CD4-positive, alpha-beta T cell (primary cell): ENCODE data around the gene CLDN6. TPM values are rescaled to one million over a fixed set of nuclear protein-coding genes. Genes with fewer than 3 reads are reported as not detected.
A peak's percentile ranks its signal among the peaks of the same experiment; 100 is the strongest.

Experiments used
- ATAC-seq: fragments of 200-7000 bp; cut with Tn5 transposase; one replicate; pipeline ENCODE4 v1.10.0; 2022; ENCODE audit warnings: mild to moderate bottlenecking; ENCODE audit not compliant: poor library complexity
- CTCF ChIA-PET: fragments of 350-600 bp; sonication (Branson Sonifier 250); formaldehyde crosslinking; loops from one replicate; lab custom pipeline; 2021; ENCODE audit warnings: antibody characterized with exemption, inconsistent platforms; lab: Charles Lee
- POLR2A ChIA-PET: fragments of 350-600 bp; sonication (Branson Sonifier 250); formaldehyde crosslinking; loops from one replicate; lab custom pipeline; 2021; ENCODE audit warnings: antibody characterized with exemption, inconsistent platforms; lab: Charles Lee
- DNase-seq, 14 experiments: peaks; one replicate each; pipeline ENCODE4 v3.0.0-alpha.2; 2013 to 2020; ENCODE audit warnings: mixed read lengths in 2 of 14
- H3K27ac ChIP-seq, 2 donors: one replicate each; pipeline versions ENCODE4 v1.5.1 to v1.7.0; 2013; ENCODE audit warnings: low read length in 2 of 2, low read depth in 1 of 2, mild to moderate bottlenecking in 1 of 2
- H3K27me3 ChIP-seq, 2 experiments: 1 replicate in 1 of 2; 2 replicates in 1 of 2; pipeline versions ENCODE4 v1.6.1 to v1.7.0; 2013; ENCODE audit warnings: low read length in 2 of 2, control low read depth in 1 of 2, mild to moderate bottlenecking in 1 of 2, moderate library complexity in 1 of 2; ENCODE audit not compliant: insufficient read depth in 2 of 2, control insufficient read depth in 1 of 2
- H3K36me3 ChIP-seq: one replicate; pipeline ENCODE4 v1.6.1; 2013; ENCODE audit warnings: low read length, control low read depth; ENCODE audit not compliant: insufficient read depth
- H3K4me1 ChIP-seq: one replicate; pipeline ENCODE4 v1.6.1; 2013; ENCODE audit warnings: low read length, control low read depth; ENCODE audit not compliant: insufficient read depth
- H3K4me3 ChIP-seq: one replicate; pipeline ENCODE4 v1.5.1; 2013; ENCODE audit warnings: mild to moderate bottlenecking, low read length, moderate library complexity
- H3K9me3 ChIP-seq, 2 experiments: 1 replicate in 1 of 2; 2 replicates in 1 of 2; pipeline versions ENCODE4 v1.6.1 to v1.7.0; 2013; ENCODE audit warnings: low read length in 2 of 2, mild to moderate bottlenecking in 2 of 2, control low read depth in 1 of 2, moderate library complexity in 1 of 2; ENCODE audit not compliant: control insufficient read depth in 1 of 2, insufficient read depth in 1 of 2
- H3K27ac Mint-ChIP-seq: one replicate; pipeline ENCODE4 v1.8.0; 2020; ENCODE audit warnings: mixed read lengths
- H3K27me3 Mint-ChIP-seq: one replicate; pipeline ENCODE4 v1.8.0; 2021; ENCODE audit warnings: mixed read lengths
- H3K36me3 Mint-ChIP-seq: one replicate; pipeline ENCODE4 v1.8.0; 2021; ENCODE audit warnings: low read depth, mixed read lengths
- H3K4me1 Mint-ChIP-seq: one replicate; pipeline ENCODE4 v1.8.0; 2021; ENCODE audit warnings: low read depth, mixed read lengths
- H3K4me3 Mint-ChIP-seq: one replicate; pipeline ENCODE4 v1.8.0; 2020; ENCODE audit warnings: mild to moderate bottlenecking, mixed read lengths
- H3K9me3 Mint-ChIP-seq: one replicate; pipeline ENCODE4 v1.8.0; 2020; ENCODE audit warnings: mixed read lengths
- intact Hi-C, 2 experiments: fragments of 100-400 bp; cut with DNase I in 1 of 2; cut with micrococcal nuclease in 1 of 2; formaldehyde crosslinking; loops; one replicate each; pipeline versions ENCODE4 v1.15.1 to v1.9.0; 2023 to 2025; cut with DNase I, micrococcal nuclease
- total RNA-seq, 174 experiments: library from RNA in 2 of 174; stranded (reverse) in 2 of 174; gene quantifications; one replicate each; pipeline ENCODE4 v1.2.3 and lab custom pipeline; 2021 to 2026
- TF ChIP-seq, protein P1 (sequence below): fragments of 200-600 bp; IDR thresholded peaks from one replicate; pipeline ENCODE4 v1.8.0; 2022; ENCODE audit warnings: antibody characterized with exemption, mild to moderate bottlenecking

Gene CLDN6
- total RNA-seq, 2 experiments from 2014 or later: not detected

DNA sequence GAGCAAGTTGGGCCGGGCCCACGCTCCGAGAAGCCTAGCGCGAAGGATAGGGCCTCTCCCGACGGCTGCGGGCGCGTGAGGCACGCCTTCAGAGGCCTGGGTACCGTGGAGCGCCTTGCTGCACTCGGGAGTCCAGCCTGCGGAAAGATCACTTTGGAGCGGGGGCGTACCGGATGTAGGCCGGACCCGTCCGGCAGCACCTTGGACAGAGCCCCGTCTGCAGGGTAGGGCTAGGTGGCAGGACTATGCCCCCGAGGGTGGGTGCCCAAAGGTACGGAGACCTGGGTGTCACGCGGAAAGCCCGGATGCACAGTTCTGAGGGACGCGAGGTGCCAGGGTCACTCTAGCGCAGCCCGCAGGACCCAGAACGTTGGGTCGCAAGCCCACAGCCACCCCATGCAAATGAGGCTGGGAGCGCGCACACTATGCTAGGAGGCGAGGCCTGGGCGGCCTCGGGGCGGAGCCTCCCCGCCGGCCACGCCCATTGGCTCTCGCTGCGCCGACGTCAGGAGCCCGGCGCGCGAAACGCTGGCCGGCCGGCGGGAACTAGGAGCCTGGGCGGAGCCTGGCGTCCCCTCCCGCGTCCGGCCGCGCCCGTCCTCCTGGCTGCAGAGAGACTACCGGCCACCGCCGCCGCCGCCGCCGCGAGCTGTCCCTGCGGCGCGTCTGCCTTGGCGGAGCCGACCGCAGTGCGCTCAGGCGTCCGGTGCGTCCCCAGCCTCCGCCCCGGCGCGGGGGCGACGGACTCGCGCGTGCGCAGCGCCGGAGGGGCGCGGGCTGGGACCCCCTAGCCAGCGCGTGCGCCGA, 49.0 kb downstream of the CLDN6 start, which contains the start of gene PAQR4:
PAQR4 (plus strand) TSS at position 611 of the 807 bp plus-strand sequence. CDS start 327 bp downstream, outside the sequence.
- DNase-seq (peak; percentile 44 to 91 (median 66)), ATAC-seq (peak; percentile 69)
- POLR2A ChIA-PET: interaction anchor here (1.0 to 5.0 kb wide), 2 partner anchors 12 to 57 kb away, joined by 3 to 22 read pairs; partner anchors contain the start of genes FLYWCH1 and PKMYT1
- intact Hi-C loops: loop anchor here in 1 of 2 experiments (1.0 kb wide), 1 partner anchor 11 kb away; the partner anchor contains the start of gene PKMYT1
- CTCF ChIA-PET: interaction anchor here (1.3 kb wide), 1 partner anchor 14 kb away, joined by 4 read pairs; no protein-coding TSS in a partner anchor
- Mint-ChIP-seq H3K36me3 (no peaks in the 10 kb centered on the region), H3K27me3 (peaks cover 37% of the 10 kb centered on the region), H3K9me3 (no peaks in the 10 kb centered on the region), H3K27ac (no peak within 1 kb of the TSS), H3K4me1 (peaks cover 27% of the 10 kb centered on the region), H3K4me3 (peak within 1 kb of the TSS; percentile 81)
- Histone ChIP-seq H3K9me3 (peaks cover 0 to 28% of the 10 kb centered on the region in 2 experiments), H3K27ac (no peak within 1 kb of the TSS), H3K4me3 (peak within 1 kb of the TSS; percentile 56), H3K27me3 (peaks cover 35 to 46% of the 10 kb centered on the region in 2 experiments), H3K36me3 (no peaks in the 10 kb centered on the region), H3K4me1 (peaks cover 63% of the 10 kb centered on the region)
- TF ChIP-seq, protein P1, sequence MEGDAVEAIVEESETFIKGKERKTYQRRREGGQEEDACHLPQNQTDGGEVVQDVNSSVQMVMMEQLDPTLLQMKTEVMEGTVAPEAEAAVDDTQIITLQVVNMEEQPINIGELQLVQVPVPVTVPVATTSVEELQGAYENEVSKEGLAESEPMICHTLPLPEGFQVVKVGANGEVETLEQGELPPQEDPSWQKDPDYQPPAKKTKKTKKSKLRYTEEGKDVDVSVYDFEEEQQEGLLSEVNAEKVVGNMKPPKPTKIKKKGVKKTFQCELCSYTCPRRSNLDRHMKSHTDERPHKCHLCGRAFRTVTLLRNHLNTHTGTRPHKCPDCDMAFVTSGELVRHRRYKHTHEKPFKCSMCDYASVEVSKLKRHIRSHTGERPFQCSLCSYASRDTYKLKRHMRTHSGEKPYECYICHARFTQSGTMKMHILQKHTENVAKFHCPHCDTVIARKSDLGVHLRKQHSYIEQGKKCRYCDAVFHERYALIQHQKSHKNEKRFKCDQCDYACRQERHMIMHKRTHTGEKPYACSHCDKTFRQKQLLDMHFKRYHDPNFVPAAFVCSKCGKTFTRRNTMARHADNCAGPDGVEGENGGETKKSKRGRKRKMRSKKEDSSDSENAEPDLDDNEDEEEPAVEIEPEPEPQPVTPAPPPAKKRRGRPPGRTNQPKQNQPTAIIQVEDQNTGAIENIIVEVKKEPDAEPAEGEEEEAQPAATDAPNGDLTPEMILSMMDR: no peak

DNA sequence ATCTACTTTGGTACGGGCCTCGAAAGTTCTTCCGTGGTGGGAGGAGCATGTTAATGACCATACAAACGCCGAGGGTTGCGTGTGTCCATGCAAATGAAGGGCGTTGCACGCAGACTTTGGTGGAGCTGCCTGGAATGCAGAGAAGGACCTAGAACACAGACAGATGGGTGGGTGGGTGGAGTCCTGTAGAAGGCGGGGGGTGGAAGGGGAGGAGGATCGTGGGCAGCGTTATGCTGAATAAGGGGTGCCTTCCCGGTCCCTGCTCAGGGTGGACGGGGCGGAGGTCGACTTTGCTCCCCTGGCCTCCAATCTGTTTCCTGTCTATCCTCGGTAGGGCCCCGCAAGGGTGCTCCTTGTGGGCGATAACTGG, 49.6 kb downstream of the CLDN6 start:
- Mint-ChIP-seq H3K36me3 (no peaks in the 10 kb centered on the region), H3K4me1 (peaks cover 28% of the 10 kb centered on the region), H3K27ac (no peak overlapping the region), H3K9me3 (no peaks in the 10 kb centered on the region), H3K4me3 (peak overlapping the region; percentile 81), H3K27me3 (peaks cover 42% of the 10 kb centered on the region)
- H3K36me3 ChIP-seq: no peaks in the 10 kb centered on the region
- H3K27ac ChIP-seq: no peak overlapping the region
- DNase-seq (peak in 2 of 14 experiments; percentile 42 to 58), ATAC-seq (no peak)
- peaks cover 0 to 34% of the 10 kb centered on the region in 2 experiments for H3K9me3 ChIP-seq
- H3K4me3 ChIP-seq: peak overlapping the region; percentile 55
- H3K27me3 ChIP-seq: peaks cover 40 to 51% of the 10 kb centered on the region in 2 experiments
- CTCF ChIA-PET: no interaction called here
- TF ChIP-seq, protein P1: no peak
- intact Hi-C loops: no loop called here
- peaks cover 69% of the 10 kb centered on the region for H3K4me1 ChIP-seq
- POLR2A ChIA-PET: interaction anchor here (5.0 kb wide), 1 partner anchor 12 kb away, joined by 22 read pairs; the partner anchor contains the start of gene PKMYT1

DNA sequence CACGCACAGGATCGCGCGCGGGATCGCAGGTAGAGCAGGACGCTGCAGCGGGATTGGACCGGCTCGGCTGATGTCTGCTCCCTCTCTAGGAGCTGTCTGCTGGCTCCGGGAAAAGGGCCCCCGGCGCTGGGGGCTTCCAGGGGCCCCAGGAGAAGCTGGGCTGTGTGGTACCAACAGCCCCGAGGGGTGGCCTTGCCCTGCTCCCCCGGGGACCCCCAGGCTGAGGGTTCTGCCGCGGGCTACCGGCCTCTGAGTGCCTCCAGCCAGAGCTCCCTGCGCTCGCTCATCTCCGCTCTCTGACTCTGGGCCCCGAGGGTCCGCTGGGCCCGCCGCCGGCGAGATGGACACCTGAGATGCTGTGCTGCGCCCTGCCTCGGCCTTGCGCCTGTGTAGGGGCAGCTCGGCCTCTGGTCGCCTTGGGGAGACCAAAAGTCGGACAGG, 50.2 kb downstream of the CLDN6 start:
- H3K4me1 ChIP-seq: peaks cover 75% of the 10 kb centered on the region
- H3K4me3 Mint-ChIP-seq: peak overlapping the region; percentile 81
- CTCF ChIA-PET: interaction anchor here (1.2 kb wide), 1 partner anchor 64 kb away, joined by 3 read pairs; no protein-coding TSS in a partner anchor

More for the DNA sequence above, 50.2 kb downstream of the CLDN6 start:
- no peaks in the 10 kb centered on the region for H3K36me3 ChIP-seq
- POLR2A ChIA-PET: interaction anchor here (5.0 kb wide), 1 partner anchor 13 kb away, joined by 22 read pairs; the partner anchor contains the start of gene PKMYT1
- no peak for ATAC-seq
- H3K27me3 ChIP-seq: peaks cover 43 to 58% of the 10 kb centered on the region in 2 experiments
- H3K36me3 Mint-ChIP-seq: no peaks in the 10 kb centered on the region
- H3K9me3 Mint-ChIP-seq: no peaks in the 10 kb centered on the region
- no peak overlapping the region for H3K27ac Mint-ChIP-seq
- H3K4me3 ChIP-seq: no peak overlapping the region
- TF ChIP-seq, protein P1: no peak
- DNase-seq: no peak
- peaks cover 0 to 34% of the 10 kb centered on the region in 2 experiments for H3K9me3 ChIP-seq
- intact Hi-C loops: no loop called here
- H3K27me3 Mint-ChIP-seq: peaks cover 42% of the 10 kb centered on the region
- H3K4me1 Mint-ChIP-seq: peaks cover 28% of the 10 kb centered on the region
- no peak overlapping the region for H3K27ac ChIP-seq
